Upper lobe of left lung (tissue), 4 donors: ENCODE results near the gene LRP1B.

Experiments
- EP300 ChIP-seq, 4 donors: sonication (generic); formaldehyde crosslinking; IDR thresholded peaks; one replicate each; pipeline ENCODE4 v1.5.1; 2017; ENCODE audit warnings: antibody characterized with exemption in 4 of 4, control low read depth in 2 of 4
- POLR2A ChIP-seq, 4 donors: fragments of 450-650 bp; IDR thresholded peaks; one replicate each; pipeline ENCODE4 v1.5.1; 2016 to 2017; ENCODE audit warnings: antibody characterized with exemption in 4 of 4, mild to moderate bottlenecking in 2 of 4
- POLR2AphosphoS5 ChIP-seq, 2 donors: sonication (generic); formaldehyde crosslinking; IDR thresholded peaks; one replicate each; pipeline ENCODE4 v1.5.1; 2017; ENCODE audit warnings: antibody characterized with exemption in 2 of 2
- TF ChIP-seq, protein P1 (sequence below), 6 experiments: fragments of 450-650 bp in 4 of 6; fragments of 200-600 bp in 2 of 6; sonication (generic) in 2 of 6; IDR thresholded peaks; one replicate each; pipeline ENCODE4 v1.5.1; 2016 to 2019; ENCODE audit warnings: antibody characterized with exemption in 6 of 6

DNA sequence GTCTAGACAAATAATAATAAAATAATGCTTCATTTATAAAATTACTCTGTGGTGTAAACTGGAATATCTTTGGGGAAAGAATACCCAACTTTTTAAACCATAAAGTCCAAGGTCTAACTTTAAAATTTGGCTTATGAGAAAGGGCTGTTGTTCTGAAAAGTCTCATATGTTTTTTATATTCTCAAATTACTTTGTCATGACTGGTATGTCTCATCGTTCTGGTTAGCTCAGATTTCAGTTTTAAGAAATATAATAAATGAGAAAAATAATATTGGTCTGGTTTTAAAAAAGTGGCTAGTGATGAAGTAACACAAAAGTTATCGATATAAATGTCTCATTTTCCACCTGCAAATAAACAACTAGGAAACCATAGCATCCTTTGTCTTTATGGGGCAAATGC lies 1658.1 kb downstream of the LRP1B start:
- TF ChIP-seq, protein P1, sequence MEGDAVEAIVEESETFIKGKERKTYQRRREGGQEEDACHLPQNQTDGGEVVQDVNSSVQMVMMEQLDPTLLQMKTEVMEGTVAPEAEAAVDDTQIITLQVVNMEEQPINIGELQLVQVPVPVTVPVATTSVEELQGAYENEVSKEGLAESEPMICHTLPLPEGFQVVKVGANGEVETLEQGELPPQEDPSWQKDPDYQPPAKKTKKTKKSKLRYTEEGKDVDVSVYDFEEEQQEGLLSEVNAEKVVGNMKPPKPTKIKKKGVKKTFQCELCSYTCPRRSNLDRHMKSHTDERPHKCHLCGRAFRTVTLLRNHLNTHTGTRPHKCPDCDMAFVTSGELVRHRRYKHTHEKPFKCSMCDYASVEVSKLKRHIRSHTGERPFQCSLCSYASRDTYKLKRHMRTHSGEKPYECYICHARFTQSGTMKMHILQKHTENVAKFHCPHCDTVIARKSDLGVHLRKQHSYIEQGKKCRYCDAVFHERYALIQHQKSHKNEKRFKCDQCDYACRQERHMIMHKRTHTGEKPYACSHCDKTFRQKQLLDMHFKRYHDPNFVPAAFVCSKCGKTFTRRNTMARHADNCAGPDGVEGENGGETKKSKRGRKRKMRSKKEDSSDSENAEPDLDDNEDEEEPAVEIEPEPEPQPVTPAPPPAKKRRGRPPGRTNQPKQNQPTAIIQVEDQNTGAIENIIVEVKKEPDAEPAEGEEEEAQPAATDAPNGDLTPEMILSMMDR (IDR thresholded peaks at IDR 0.05), result no peak
- TF ChIP-seq POLR2AphosphoS5 (IDR thresholded peaks at IDR 0.05) (no peak), POLR2A (IDR thresholded peaks at IDR 0.05) (no peak), EP300 (IDR thresholded peaks at IDR 0.05) (no peak)
